NT2/D1 (cell line): Measurements from ENCODE around the gene ZNF628.

Experiments used
- DNase-seq: peaks from one replicate; pipeline ENCODE4 v3.0.0-alpha.2; 2011; ENCODE audit warnings: low read depth, low spot score
- H3K27me3 ChIP-seq: 2 replicates; pipeline ENCODE4 v1.6.0; 2011; ENCODE audit warnings: mild to moderate bottlenecking; ENCODE audit not compliant: insufficient read length, insufficient read depth
- H3K36me3 ChIP-seq: 2 replicates; pipeline ENCODE4 v1.6.1; 2011; ENCODE audit warnings: mild to moderate bottlenecking, low read length, mixed read lengths; ENCODE audit not compliant: insufficient read depth, insufficient read length
- H3K4me1 ChIP-seq: 2 replicates; pipeline ENCODE4 v1.5.1; 2011; ENCODE audit not compliant: insufficient read depth, insufficient read length
- H3K4me3 ChIP-seq: 2 replicates; pipeline ENCODE4 v1.5.1; 2011; ENCODE audit warnings: low read depth; ENCODE audit not compliant: insufficient read length
- H3K9ac ChIP-seq: 2 replicates; pipeline ENCODE4 v1.6.0; 2011; ENCODE audit warnings: low read depth; ENCODE audit not compliant: insufficient read length
- H3K9me3 ChIP-seq: 2 replicates; pipeline ENCODE4 v1.5.1; 2011; ENCODE audit warnings: mild to moderate bottlenecking, low read length; ENCODE audit not compliant: insufficient read depth
- SUZ12 ChIP-seq: IDR thresholded peaks from 2 replicates; pipeline ENCODE4 v1.6.1; 2011; ENCODE audit not compliant: insufficient read length, insufficient read depth; ENCODE audit errors: extremely low read depth
- YY1 ChIP-seq: IDR thresholded peaks from 2 replicates; pipeline ENCODE4 v1.6.1; 2011; ENCODE audit not compliant: insufficient read length, insufficient read depth
- ZNF274 ChIP-seq: IDR thresholded peaks from 2 replicates; pipeline ENCODE4 v1.6.1; 2011; ENCODE audit warnings: mild to moderate bottlenecking, low read depth, low read length

The ZNF628 gene

GRCh38 chr19:55479045-55479444, 2.6 kb downstream of the ZNF628 start:
- DNase-seq = no peak
- H3K9ac ChIP-seq = peak overlapping the region; percentile 10

GRCh38 chr19:55479451-55480230, 3.2 kb downstream of the ZNF628 start:
- no peaks in the 10 kb centered on the region for H3K27me3 ChIP-seq
- no peak overlapping the region for H3K4me3 ChIP-seq
- peaks cover 8% of the 10 kb centered on the region for H3K4me1 ChIP-seq
- TF ChIP-seq SUZ12 = no peak
- no peak for TF ChIP-seq YY1
- TF ChIP-seq ZNF274 = no peak
- DNase-seq = no peak
- peak overlapping the region; percentile 10 for H3K9ac ChIP-seq
- H3K9me3 ChIP-seq = no peaks in the 10 kb centered on the region
- H3K36me3 ChIP-seq = peaks cover 6% of the 10 kb centered on the region

More at GRCh38 chr19:55479045-55479444, 2.6 kb downstream of the ZNF628 start:
- TF ChIP-seq SUZ12 (no peak), YY1 (no peak), ZNF274 (no peak)
- H3K4me3 ChIP-seq = no peak overlapping the region
- H3K4me1 ChIP-seq = peaks cover 12% of the 10 kb centered on the region
- H3K36me3 ChIP-seq = peaks cover 6% of the 10 kb centered on the region
- H3K27me3 ChIP-seq = no peaks in the 10 kb centered on the region
- H3K9me3 ChIP-seq = no peaks in the 10 kb centered on the region

GRCh38 chr19:55481148-55481793, 4.9 kb downstream of the ZNF628 start:
- Histone ChIP-seq H3K4me1 (peaks cover 7% of the 10 kb centered on the region), H3K27me3 (no peaks in the 10 kb centered on the region), H3K4me3 (no peak overlapping the region), H3K9me3 (no peaks in the 10 kb centered on the region), H3K9ac (no peak overlapping the region), H3K36me3 (peaks cover 12% of the 10 kb centered on the region)
- DNase-seq = no peak
- TF ChIP-seq YY1 = no peak
- TF ChIP-seq SUZ12 = no peak
- no peak for TF ChIP-seq ZNF274

- TF ChIP-seq SUZ12 (no peak), ZNF274 (no peak), YY1 (no peak)
- peaks cover 12% of the 10 kb centered on the region for H3K4me1 ChIP-seq
- H3K9me3 ChIP-seq = no peaks in the 10 kb centered on the region
- no peak overlapping the region for H3K4me3 ChIP-seq
- H3K36me3 ChIP-seq = peaks cover 13% of the 10 kb centered on the region
- H3K27me3 ChIP-seq = no peaks in the 10 kb centered on the region
- DNase-seq = no peak
- H3K9ac ChIP-seq = no peak overlapping the region
Measured at GRCh38 chr19:55481794-55482155, 5.4 kb downstream of the ZNF628 start.

GRCh38 chr19:55482156-55482961, 5.9 kb downstream of the ZNF628 start:
- Histone ChIP-seq H3K9me3 (no peaks in the 10 kb centered on the region), H3K36me3 (peaks cover 13% of the 10 kb centered on the region), H3K4me3 (no peak overlapping the region), H3K9ac (no peak overlapping the region), H3K27me3 (no peaks in the 10 kb centered on the region), H3K4me1 (peaks cover 13% of the 10 kb centered on the region)
- TF ChIP-seq SUZ12 (no peak), ZNF274 (no peak), YY1 (no peak)
- DNase-seq = no peak

- H3K9me3 ChIP-seq = no peaks in the 10 kb centered on the region
- DNase-seq = no peak
- H3K27me3 ChIP-seq = no peaks in the 10 kb centered on the region
- TF ChIP-seq YY1 = no peak
- no peak for TF ChIP-seq ZNF274
- no peak for TF ChIP-seq SUZ12
- H3K4me3 ChIP-seq = no peak overlapping the region
- no peak overlapping the region for H3K9ac ChIP-seq
- H3K36me3 ChIP-seq = peaks cover 13% of the 10 kb centered on the region
- peaks cover 13% of the 10 kb centered on the region for H3K4me1 ChIP-seq
Measured at GRCh38 chr19:55482967-55483705, 6.7 kb downstream of the ZNF628 start.
